Measurements from ENCODE around the gene PCDHGA2. TPM values are rescaled to one million over a fixed set of nuclear protein-coding genes. Genes with fewer than 3 reads are reported as not detected.
"Not testable (repeated sequence)": the region's sequence is repeated elsewhere in the genome, so short reads cannot be mapped to it uniquely, and the experiment has no call there.

PCDHGA2 gene
- total RNA-seq, 3 donors from 2014 or later: 4.6 to 8.6 (median 6.2) TPM

GRCh38 chr5:141374627-141375026 lies 36.1 kb downstream of the PCDHGA2 start:
- Histone ChIP-seq H3K27ac (no peak overlapping the region), H3K36me3 (no peaks in the 10 kb centered on the region), H3K27me3 (no peaks in the 10 kb centered on the region), H3K4me1 (no peaks in the 10 kb centered on the region), H3K9me3 (peaks cover 72 to 99% of the 10 kb centered on the region in 2 donors), H3K4me3 (peak overlapping the region in 1 of 3 donors; percentile 55)
- TF ChIP-seq CTCF (IDR thresholded peaks at IDR 0.05) (no peak), POLR2A (IDR thresholded peaks at IDR 0.05) (no peak), POLR2AphosphoS5 (IDR thresholded peaks at IDR 0.05) (no peak)
- intact Hi-C loops (cut with DNase I; ENCODE audit: low total_unique reads): no loop called here
- DNase-seq (ENCODE audit: low spot score in 2 of 2): no peak

- H3K27ac ChIP-seq; intact Hi-C loops (cut with DNase I; ENCODE audit: low total_unique reads); H3K27me3 ChIP-seq; H3K4me1 ChIP-seq; H3K4me3 ChIP-seq; DNase-seq (ENCODE audit: low spot score in 2 of 2); H3K36me3 ChIP-seq: not testable (repeated sequence)
- peaks cover 70 to 98% of the 10 kb centered on the region in 2 donors for H3K9me3 ChIP-seq
Measured at GRCh38 chr5:141375444-141376155, 37.0 kb downstream of the PCDHGA2 start.

- H3K4me3 ChIP-seq: peak within 1 kb of the TSS in 2 of 3 donors; percentile 27 to 48
- intact Hi-C loops (cut with DNase I; ENCODE audit: low total_unique reads): no loop called here
Measured at GRCh38 chr5:141382469-141383294, 44.1 kb downstream of the PCDHGA2 start, which contains the start of gene PCDHGA7. Gene PCDHGA7, plus strand, starts transcription at chr5:141382742. Its CDS starts 158 bp downstream, at chr5:141382900.

GRCh38 chr5:141383345-141383744 lies 44.8 kb downstream of the PCDHGA2 start:
- H3K36me3 ChIP-seq: no peaks in the 10 kb centered on the region
- no peak overlapping the region for H3K27ac ChIP-seq
- no peaks in the 10 kb centered on the region for H3K4me1 ChIP-seq
- H3K9me3 ChIP-seq: peaks cover 67 to 93% of the 10 kb centered on the region in 2 donors
- intact Hi-C loops (cut with DNase I; ENCODE audit: low total_unique reads): no loop called here
- H3K27me3 ChIP-seq: no peaks in the 10 kb centered on the region
- H3K4me3 ChIP-seq: peak overlapping the region in 1 of 3 donors; percentile 48
- TF ChIP-seq POLR2A (IDR thresholded peaks at IDR 0.05) (no peak), POLR2AphosphoS5 (IDR thresholded peaks at IDR 0.05) (no peak), CTCF (IDR thresholded peaks at IDR 0.05) (no peak)
- no peak for DNase-seq (ENCODE audit: low spot score in 2 of 2)

More at GRCh38 chr5:141382469-141383294, 44.1 kb downstream of the PCDHGA2 start, which contains the start of gene PCDHGA7:
- Histone ChIP-seq H3K4me1 (no peaks in the 10 kb centered on the region), H3K9me3 (peaks cover 67 to 96% of the 10 kb centered on the region in 2 donors), H3K36me3 (no peaks in the 10 kb centered on the region), H3K27me3 (no peaks in the 10 kb centered on the region), H3K27ac (no peak within 1 kb of the TSS)
- no peak for DNase-seq (ENCODE audit: low spot score in 2 of 2)
- no peak for TF ChIP-seq CTCF (IDR thresholded peaks at IDR 0.05)
- no peak for TF ChIP-seq POLR2A (IDR thresholded peaks at IDR 0.05)
- TF ChIP-seq POLR2AphosphoS5 (IDR thresholded peaks at IDR 0.05): no peak

- H3K36me3 ChIP-seq: no peaks in the 10 kb centered on the region
- DNase-seq (ENCODE audit: low spot score in 2 of 2): no peak
- intact Hi-C loops (cut with DNase I; ENCODE audit: low total_unique reads): no loop called here
- no peak overlapping the region for H3K4me3 ChIP-seq
- no peaks in the 10 kb centered on the region for H3K27me3 ChIP-seq
- H3K9me3 ChIP-seq: peaks cover 79 to 93% of the 10 kb centered on the region in 2 donors
- H3K4me1 ChIP-seq: no peaks in the 10 kb centered on the region
- TF ChIP-seq POLR2AphosphoS5 (IDR thresholded peaks at IDR 0.05) (no peak), CTCF (IDR thresholded peaks at IDR 0.05) (no peak), POLR2A (IDR thresholded peaks at IDR 0.05) (no peak)
- H3K27ac ChIP-seq: no peak overlapping the region
Measured at GRCh38 chr5:141384471-141385267, 46.1 kb downstream of the PCDHGA2 start.

GRCh38 chr5:141387557-141388311 lies 49.2 kb downstream of the PCDHGA2 start, which contains the start of gene PCDHGB4:
Gene PCDHGB4, plus strand, starts transcription at chr5:141387698. Its CDS starts 187 bp downstream, at chr5:141387885.
- H3K36me3 ChIP-seq; H3K27ac ChIP-seq; H3K4me1 ChIP-seq; intact Hi-C loops (cut with DNase I; ENCODE audit: low total_unique reads); H3K27me3 ChIP-seq; DNase-seq (ENCODE audit: low spot score in 2 of 2): not testable (repeated sequence)
- H3K4me3 ChIP-seq: peak within 1 kb of the TSS in 1 of 3 donors; percentile 37
- peaks cover 80 to 95% of the 10 kb centered on the region in 2 donors for H3K9me3 ChIP-seq

Measured in breast epithelium (tissue), 4 donors.